A673 (cell line): ENCODE measurements around the gene MARVELD3. TPM values are rescaled to one million over a fixed set of nuclear protein-coding genes. Genes with fewer than 3 reads are reported as not detected.

Experiments used
- BruUV-seq: library from RNA; stranded (reverse); fragments of 400-500 nt; replicated peaks from 2 replicates; lab custom pipeline; 2021; lab: Mats Ljungman, UMichigan
- CTCF ChIA-PET: fragments of 300-600 bp; sonication (Branson Sonifier 250); formaldehyde crosslinking; loops from one replicate; lab custom pipeline; 2022; ENCODE audit warnings: antibody characterized with exemption; lab: Charles Lee
- POLR2A ChIA-PET: fragments of 300-600 bp; sonication (Branson Sonifier 250); formaldehyde crosslinking; loops from one replicate; lab custom pipeline; 2022; ENCODE audit warnings: antibody characterized with exemption; ENCODE audit not compliant: low non-redundant PET; lab: Charles Lee
- DNase-seq: peaks from one replicate; pipeline ENCODE4 v3.0.0-alpha.2; 2015; ENCODE audit warnings: low spot score
- H3K27ac ChIP-seq: fragments of 200-600 bp; sonication (generic); 2 replicates; pipeline ENCODE4 v1.5.1; 2016; ENCODE audit warnings: mixed run types, low read depth, mild to moderate bottlenecking, mixed read lengths, antibody characterized with exemption, low read length; ENCODE audit not compliant: poor library complexity, severe bottlenecking
- H3K27me3 ChIP-seq: fragments of 200-600 bp; sonication (generic); replicated peaks from 2 replicates; pipeline ENCODE4 v1.6.1; 2017; ENCODE audit warnings: mixed run types, low read depth, mild to moderate bottlenecking, mixed read lengths, antibody characterized with exemption, low read length; ENCODE audit not compliant: insufficient read depth, poor library complexity
- H3K36me3 ChIP-seq: fragments of 200-600 bp; sonication (generic); 2 replicates; pipeline ENCODE4 v1.6.1; 2016; ENCODE audit warnings: mixed run types, mild to moderate bottlenecking, mixed read lengths, antibody characterized with exemption, low read length; ENCODE audit not compliant: insufficient read depth, poor library complexity, severe bottlenecking
- H3K4me1 ChIP-seq: fragments of 200-600 bp; sonication (generic); 2 replicates; pipeline ENCODE4 v1.6.1; 2017; ENCODE audit warnings: mixed run types, mild to moderate bottlenecking, mixed read lengths, antibody characterized with exemption, low read length; ENCODE audit not compliant: insufficient read depth, poor library complexity, severe bottlenecking
- H3K4me3 ChIP-seq: fragments of 200-600 bp; sonication (generic); 2 replicates; pipeline ENCODE4 v1.5.1; 2016; ENCODE audit warnings: low read depth, mixed run types, mild to moderate bottlenecking, mixed read lengths, low read length; ENCODE audit not compliant: poor library complexity, severe bottlenecking
- H3K9me3 ChIP-seq: fragments of 200-600 bp; sonication (generic); 2 replicates; pipeline ENCODE4 v1.6.1; 2016; ENCODE audit warnings: mixed run types, low read depth, mild to moderate bottlenecking, mixed read lengths, antibody characterized with exemption, low read length; ENCODE audit not compliant: poor library complexity, severe bottlenecking
- CTCF ChIP-seq: fragments of 300-800, 200-600 bp; sonication (generic); conservative IDR thresholded peaks from 2 replicates; pipeline ENCODE4 v1.5.1; 2017; ENCODE audit warnings: low read depth, mild to moderate bottlenecking, antibody characterized with exemption, low read length, moderate library complexity, mixed read lengths
- EZH2 ChIP-seq: fragments of 200-600 bp; sonication (generic); IDR thresholded peaks from 2 replicates; pipeline ENCODE4 v1.6.1; 2017; ENCODE audit warnings: borderline replicate concordance, low read depth, mild to moderate bottlenecking, mixed read lengths, antibody characterized with exemption, low read length; ENCODE audit not compliant: poor library complexity, severe bottlenecking
- intact Hi-C: fragments of 100-400 bp; cut with micrococcal nuclease; formaldehyde crosslinking; loops from one replicate; pipeline ENCODE4 v1.10.0; 2022; ENCODE audit not compliant: unreplicated experiment
- total RNA-seq: library from RNA; stranded (reverse); gene quantifications from 2 replicates; pipeline ENCODE4 v1.2.3, GENCODE V29; 2021

MARVELD3 gene
- total RNA-seq, 1 experiment from 2014 or later, result 1.5 TPM

GRCh38 chr16:71625113-71625850, 702 bp upstream of the MARVELD3 start:
- Histone ChIP-seq H3K27me3 (no peaks in the 10 kb centered on the region), H3K4me1 (peaks cover 17% of the 10 kb centered on the region), H3K36me3 (no peaks in the 10 kb centered on the region), H3K9me3 (no peaks in the 10 kb centered on the region), H3K4me3 (no peak overlapping the region), H3K27ac (no peak overlapping the region)
- intact Hi-C loops, result no loop called here
- BruUV-seq, result no TSS peak
- DNase-seq, result no peak
- POLR2A ChIA-PET, result no interaction called here
- CTCF ChIA-PET, result no interaction called here
- TF ChIP-seq EZH2, result no peak
- TF ChIP-seq CTCF, result no peak

- TF ChIP-seq EZH2 (no peak), CTCF (no peak)
- H3K36me3 ChIP-seq, result no peaks in the 10 kb centered on the region
- H3K9me3 ChIP-seq, result no peaks in the 10 kb centered on the region
- POLR2A ChIA-PET, result no interaction called here
- no peak for DNase-seq
- H3K27ac ChIP-seq, result no peak overlapping the region
- intact Hi-C loops, result no loop called here
- peak overlapping the region; percentile 62 for H3K4me3 ChIP-seq
- H3K27me3 ChIP-seq, result no peaks in the 10 kb centered on the region
- peaks cover 17% of the 10 kb centered on the region for H3K4me1 ChIP-seq
- no TSS peak for BruUV-seq
- CTCF ChIA-PET, result no interaction called here
These were observed 852 bp downstream of the MARVELD3 start for GRCh38 chr16:71626858-71627213.

GRCh38 chr16:71627731-71628181, 1.8 kb downstream of the MARVELD3 start:
- H3K27ac ChIP-seq, result no peak overlapping the region
- ChIA-PET CTCF (interaction anchor here (0.6 to 2.8 kb wide), 3 partner anchors 17 to 334 kb away, joined by 3 to 16 read pairs (median 3); no protein-coding TSS in a partner anchor), POLR2A (no interaction called here)
- intact Hi-C loops, result no loop called here
- no peaks in the 10 kb centered on the region for H3K27me3 ChIP-seq
- DNase-seq, result peak; percentile 19
- H3K36me3 ChIP-seq, result no peaks in the 10 kb centered on the region
- no peak overlapping the region for H3K4me3 ChIP-seq
- TF ChIP-seq EZH2, result no peak
- TF ChIP-seq CTCF, result no peak
- no peaks in the 10 kb centered on the region for H3K9me3 ChIP-seq
- no TSS peak for BruUV-seq
- H3K4me1 ChIP-seq, result peaks cover 17% of the 10 kb centered on the region
